Choroid plexus epithelial cell (primary cell): ENCODE measurements around the gene WDR47.
"Not testable (repeated sequence)": the region's sequence is repeated elsewhere in the genome, so short reads cannot be mapped to it uniquely, and the experiment has no call there.

Experiments
- DNase-seq: peaks from one replicate; pipeline ENCODE4 v3.0.0-alpha.2; 2010; ENCODE audit warnings: low read depth
- H3K4me3 ChIP-seq: 2 replicates; pipeline ENCODE4 v1.5.1; 2011; ENCODE audit warnings: low read depth, mild to moderate bottlenecking, control low read depth, low read length, moderate library complexity
- TF ChIP-seq, protein P1 (sequence below): conservative IDR thresholded peaks from 2 replicates; pipeline ENCODE4 v1.5.1; 2011; ENCODE audit warnings: low read depth, mild to moderate bottlenecking, control low read depth, inconsistent platforms, low read length, moderate library complexity

WDR47 gene

DNA sequence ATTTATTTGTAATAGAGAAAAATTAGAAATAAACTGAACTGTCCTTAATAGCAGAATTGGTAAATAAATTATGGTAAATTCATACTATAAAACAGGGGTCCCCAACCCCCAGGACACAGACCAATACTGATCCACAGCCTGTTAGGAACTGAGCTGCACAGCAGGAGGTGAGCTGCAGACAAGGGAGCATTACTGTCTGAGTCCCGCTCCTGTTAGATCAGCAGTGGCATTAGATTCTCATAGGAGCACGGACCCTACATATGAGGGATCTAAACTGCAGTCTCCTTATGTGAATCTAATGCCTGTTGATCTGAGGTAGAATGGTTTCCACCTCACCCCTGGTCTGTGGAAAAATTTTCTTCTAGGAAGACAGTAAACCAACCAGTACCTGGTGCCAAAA, 7.5 kb downstream of the WDR47 start:
- TF ChIP-seq, protein P1, sequence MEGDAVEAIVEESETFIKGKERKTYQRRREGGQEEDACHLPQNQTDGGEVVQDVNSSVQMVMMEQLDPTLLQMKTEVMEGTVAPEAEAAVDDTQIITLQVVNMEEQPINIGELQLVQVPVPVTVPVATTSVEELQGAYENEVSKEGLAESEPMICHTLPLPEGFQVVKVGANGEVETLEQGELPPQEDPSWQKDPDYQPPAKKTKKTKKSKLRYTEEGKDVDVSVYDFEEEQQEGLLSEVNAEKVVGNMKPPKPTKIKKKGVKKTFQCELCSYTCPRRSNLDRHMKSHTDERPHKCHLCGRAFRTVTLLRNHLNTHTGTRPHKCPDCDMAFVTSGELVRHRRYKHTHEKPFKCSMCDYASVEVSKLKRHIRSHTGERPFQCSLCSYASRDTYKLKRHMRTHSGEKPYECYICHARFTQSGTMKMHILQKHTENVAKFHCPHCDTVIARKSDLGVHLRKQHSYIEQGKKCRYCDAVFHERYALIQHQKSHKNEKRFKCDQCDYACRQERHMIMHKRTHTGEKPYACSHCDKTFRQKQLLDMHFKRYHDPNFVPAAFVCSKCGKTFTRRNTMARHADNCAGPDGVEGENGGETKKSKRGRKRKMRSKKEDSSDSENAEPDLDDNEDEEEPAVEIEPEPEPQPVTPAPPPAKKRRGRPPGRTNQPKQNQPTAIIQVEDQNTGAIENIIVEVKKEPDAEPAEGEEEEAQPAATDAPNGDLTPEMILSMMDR: no peak
- DNase-seq: no peak
- H3K4me3 ChIP-seq: no peak overlapping the region

DNA sequence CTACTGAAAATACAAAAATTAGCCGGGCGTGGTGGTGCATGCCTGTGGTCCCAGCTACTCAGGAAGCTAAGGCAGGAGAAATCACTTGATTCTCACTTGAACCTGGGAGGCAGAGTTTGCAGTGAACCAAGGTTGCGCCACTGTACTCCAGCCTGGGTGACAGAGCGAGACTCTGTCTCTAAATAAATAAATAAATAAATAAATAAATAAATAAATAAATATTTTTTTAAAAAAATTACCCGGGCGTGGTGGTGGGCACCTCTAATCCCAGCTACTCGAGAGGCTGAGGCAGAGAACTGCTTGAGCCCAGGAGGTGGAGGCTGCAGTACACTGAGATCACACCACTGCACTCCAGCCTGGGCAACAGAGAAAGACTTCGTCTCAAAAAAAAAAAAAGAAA, 12.4 kb downstream of the WDR47 start:
- not testable (repeated sequence) for DNase-seq, H3K4me3 ChIP-seq

DNA sequence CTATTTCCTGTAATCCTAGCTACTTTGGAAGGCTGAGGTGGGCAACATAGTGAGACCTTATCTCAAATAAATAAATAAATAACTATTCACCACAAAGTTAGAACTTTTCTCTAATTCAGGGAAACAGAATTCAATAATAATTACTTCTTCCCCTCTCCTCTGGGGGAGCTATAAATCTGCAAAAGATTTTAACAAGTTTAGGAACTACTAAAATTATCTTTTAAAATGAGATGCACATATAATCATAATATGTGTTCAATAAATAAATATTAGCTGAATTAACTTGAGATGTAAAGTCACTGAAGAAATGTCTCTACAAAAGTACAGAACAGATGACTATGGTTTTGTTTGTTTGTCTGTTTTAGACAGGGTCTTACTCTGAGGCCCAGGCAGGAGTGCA, 14.1 kb downstream of the WDR47 start:
- H3K4me3 ChIP-seq: no peak overlapping the region
- peak; percentile 15 for DNase-seq
- TF ChIP-seq, protein P1: no peak

DNA sequence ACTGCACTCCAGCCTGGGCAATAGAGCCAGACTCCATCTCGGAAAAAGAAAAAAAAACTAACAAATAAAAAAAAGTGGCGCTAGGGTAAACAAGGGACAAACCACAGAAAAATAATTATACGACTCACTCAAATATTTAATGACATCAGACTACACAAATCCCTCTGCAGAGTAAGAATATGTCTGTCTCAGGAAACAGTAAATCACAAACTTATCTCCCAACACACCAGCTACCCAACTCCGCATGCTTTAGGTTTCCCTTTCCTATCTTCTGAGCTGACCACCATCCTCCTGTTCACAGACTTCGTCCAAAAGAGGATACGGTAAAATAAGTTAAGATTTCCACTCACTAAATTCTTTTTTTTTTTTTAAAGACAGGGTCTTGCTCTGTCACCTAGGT, 16.2 kb downstream of the WDR47 start:
- TF ChIP-seq, protein P1: no peak
- H3K4me3 ChIP-seq: no peak overlapping the region
- no peak for DNase-seq

DNA sequence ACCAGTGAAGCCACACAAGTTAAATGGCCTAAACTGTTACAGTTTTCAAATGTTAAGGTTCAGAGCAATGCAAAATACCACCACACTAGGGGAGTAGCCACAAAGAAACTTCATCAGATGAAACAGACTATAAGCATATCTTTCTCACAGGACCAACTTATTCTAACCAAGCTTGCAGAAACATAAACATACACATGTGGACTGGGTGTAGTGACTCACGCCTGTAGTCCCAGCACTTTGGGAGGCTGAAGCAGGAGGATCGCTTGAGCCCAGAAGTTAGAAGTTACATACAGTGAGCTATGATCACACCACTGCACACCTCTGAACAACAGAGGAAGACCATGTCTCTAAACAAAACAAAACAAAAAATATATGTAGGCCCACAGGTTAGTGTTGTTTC, 17.3 kb downstream of the WDR47 start:
- TF ChIP-seq, protein P1: no peak
- DNase-seq: peak; percentile 22
- H3K4me3 ChIP-seq: no peak overlapping the region

DNA sequence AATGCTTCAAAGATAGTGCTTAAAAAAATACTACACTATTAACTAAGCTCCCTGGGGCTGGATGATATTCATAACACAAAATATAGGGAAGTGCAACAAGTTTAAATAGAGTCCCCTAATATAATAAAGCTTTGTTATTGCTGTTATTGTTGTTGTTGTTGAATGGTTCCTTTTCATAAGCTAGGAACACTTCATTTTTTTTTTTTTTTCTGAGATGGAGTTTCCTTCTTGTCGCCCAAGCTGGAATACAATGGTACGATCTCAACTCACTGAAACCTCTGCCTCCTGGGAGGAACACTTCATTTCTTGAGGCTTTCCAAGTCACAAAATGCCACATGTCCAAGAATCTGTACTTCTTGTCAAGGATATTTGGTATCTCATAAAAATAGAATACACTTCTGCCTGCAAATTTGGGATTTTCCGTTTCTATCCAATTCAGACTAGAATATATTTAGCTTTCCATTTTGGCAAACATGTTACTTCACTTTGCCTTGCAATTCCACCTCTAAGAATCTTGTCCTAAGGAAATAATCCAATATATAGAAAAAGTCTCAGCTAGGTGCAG, 21.1 kb downstream of the WDR47 start:
- no peak for DNase-seq
- no peak overlapping the region for H3K4me3 ChIP-seq
- TF ChIP-seq, protein P1: no peak

DNA sequence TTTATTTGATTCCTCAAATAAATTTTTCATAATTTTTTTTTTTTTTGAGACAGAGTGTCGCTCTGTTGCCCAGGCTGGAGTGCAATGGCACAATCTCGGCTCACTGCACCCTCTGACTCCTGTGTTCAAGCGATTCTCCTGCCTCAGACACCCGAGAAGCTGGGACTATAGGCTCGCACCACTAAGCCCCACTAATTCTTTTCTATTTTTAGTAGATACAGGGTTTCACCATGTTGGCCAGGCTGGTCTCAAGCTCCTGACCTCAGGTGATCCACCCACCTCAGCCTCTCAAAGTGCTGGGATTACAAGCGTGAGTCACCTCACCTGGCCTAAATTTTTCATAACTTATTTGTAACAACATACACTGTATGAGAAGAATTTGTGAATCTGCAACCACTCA, 24.2 kb downstream of the WDR47 start:
- not testable (repeated sequence) for DNase-seq, H3K4me3 ChIP-seq

DNA sequence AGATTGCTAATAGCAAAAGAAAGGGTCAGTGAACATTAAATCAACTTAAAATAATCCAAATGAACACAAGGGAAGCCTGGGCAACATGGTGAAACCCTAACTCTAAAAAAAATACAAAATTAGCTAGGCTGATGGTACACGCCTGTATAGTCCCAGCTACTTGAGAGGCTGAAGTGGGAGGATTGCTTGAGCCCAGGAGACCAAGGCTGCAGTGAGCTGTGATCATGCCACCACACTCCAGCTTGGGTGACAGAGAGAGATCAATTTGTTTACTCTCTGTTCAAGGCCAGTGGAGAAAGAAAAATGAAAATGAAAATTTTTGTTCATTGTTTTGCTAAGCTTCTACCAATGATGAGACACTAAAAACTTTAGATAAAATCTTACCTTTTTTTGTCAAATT, 24.8 kb downstream of the WDR47 start:
- DNase-seq: no peak
- TF ChIP-seq, protein P1: no peak
- H3K4me3 ChIP-seq: no peak overlapping the region
